ENCODE data around the gene ALG14.

The ALG14 gene

DNA sequence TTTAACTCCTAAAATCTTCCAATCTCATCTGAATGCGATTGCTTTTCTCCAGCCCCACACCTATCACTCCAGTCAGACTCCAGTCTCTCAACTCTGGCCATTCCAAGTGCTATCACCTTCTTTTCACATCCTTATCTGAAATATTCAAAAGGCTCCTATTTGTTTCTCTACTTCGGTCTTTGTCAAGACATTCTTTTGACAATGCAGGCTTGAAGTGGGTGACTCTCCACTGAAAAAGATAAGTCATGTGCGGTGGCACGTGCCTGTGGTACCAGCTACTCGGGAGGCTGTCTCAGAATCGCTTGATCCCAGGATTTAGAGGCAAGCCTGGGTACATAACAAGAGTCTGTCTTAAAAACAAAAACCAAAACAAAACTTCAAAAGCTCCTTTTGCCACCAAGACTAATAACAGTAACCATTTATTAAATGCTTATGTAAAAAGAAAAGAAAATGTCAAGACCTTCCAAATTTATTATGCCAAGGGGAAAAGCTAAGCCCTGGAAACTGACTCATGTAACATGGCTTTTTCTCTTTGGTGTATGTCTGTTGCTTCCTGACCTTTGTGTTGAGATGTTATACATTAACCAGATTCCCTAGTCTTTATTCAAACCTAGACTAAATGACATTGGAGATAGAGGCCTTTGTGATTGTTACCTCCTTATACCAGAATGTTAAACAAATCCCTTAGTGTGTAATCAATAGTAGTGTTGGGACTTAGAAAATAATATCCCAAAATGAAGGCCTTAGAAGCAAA is 3.6 kb downstream of the ALG14 start:
- no peak for DNase-seq (ENCODE audit: extremely low spot score)
- ChIA-PET CTCF (no interaction called here), POLR2A (no interaction called here)
- no peak for TF ChIP-seq NFRKB (IDR thresholded peaks at IDR 0.05)
- no peak for TF ChIP-seq BHLHE40 (IDR thresholded peaks at IDR 0.05; ENCODE audit: borderline replicate concordance)
- TF ChIP-seq FOXM1 (IDR thresholded peaks at IDR 0.05; ENCODE audit: borderline replicate concordance) = no peak
- TF ChIP-seq SP1 (IDR thresholded peaks at IDR 0.05) = no peak
- no peak for TF ChIP-seq ARNT (IDR thresholded peaks at IDR 0.05)
- TF ChIP-seq CTBP1 (IDR thresholded peaks at IDR 0.05; ENCODE audit: borderline replicate concordance) = no peak
- no peak for TF ChIP-seq FOXK2 (IDR thresholded peaks at IDR 0.05)
- no peak for TF ChIP-seq ELF4 (IDR thresholded peaks at IDR 0.05)
- TF ChIP-seq FOXA1 (IDR thresholded peaks at IDR 0.05) = no peak
- no peak for TF ChIP-seq TARDBP (IDR thresholded peaks at IDR 0.05)
- TF ChIP-seq SUZ12 (IDR thresholded peaks at IDR 0.05) = no peak

DNA sequence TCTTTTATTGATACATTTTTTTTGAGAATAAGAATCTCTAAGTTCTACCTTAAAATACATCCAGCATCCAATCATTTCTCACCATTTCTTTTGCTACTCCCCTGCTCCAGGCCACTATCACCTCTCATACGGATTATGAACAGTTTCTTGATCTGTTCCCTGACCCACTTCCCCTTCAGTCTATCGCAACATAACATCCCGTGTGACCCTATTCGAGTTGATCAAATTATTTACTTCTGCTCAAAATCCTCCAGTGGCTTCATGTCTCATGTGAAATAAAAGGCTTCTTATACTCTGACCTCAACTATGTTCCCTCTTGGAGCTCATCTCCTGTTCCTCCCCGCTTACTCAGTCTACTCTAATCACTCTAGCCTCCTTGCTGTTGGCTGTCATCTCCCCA is 5.2 kb downstream of the ALG14 start:
- CTCF ChIA-PET = no interaction called here
- TF ChIP-seq, protein P1, sequence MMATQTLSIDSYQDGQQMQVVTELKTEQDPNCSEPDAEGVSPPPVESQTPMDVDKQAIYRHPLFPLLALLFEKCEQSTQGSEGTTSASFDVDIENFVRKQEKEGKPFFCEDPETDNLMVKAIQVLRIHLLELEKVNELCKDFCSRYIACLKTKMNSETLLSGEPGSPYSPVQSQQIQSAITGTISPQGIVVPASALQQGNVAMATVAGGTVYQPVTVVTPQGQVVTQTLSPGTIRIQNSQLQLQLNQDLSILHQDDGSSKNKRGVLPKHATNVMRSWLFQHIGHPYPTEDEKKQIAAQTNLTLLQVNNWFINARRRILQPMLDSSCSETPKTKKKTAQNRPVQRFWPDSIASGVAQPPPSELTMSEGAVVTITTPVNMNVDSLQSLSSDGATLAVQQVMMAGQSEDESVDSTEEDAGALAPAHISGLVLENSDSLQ (IDR thresholded peaks at IDR 0.05) = no peak
- no peak for TF ChIP-seq LEF1 (IDR thresholded peaks at IDR 0.05; ENCODE audit: borderline replicate concordance)
- no peak for TF ChIP-seq BHLHE40 (IDR thresholded peaks at IDR 0.05; ENCODE audit: borderline replicate concordance)
- no peak for TF ChIP-seq FOXA1 (IDR thresholded peaks at IDR 0.05)
- TF ChIP-seq L3MBTL2 (conservative IDR thresholded peaks at IDR 0.05) = no peak
- no peak for TF ChIP-seq SP1 (IDR thresholded peaks at IDR 0.05)
- TF ChIP-seq HDGF (IDR thresholded peaks at IDR 0.05; ENCODE audit: borderline replicate concordance) = no peak
- no peak for TF ChIP-seq SUZ12 (IDR thresholded peaks at IDR 0.05)
- no peak for TF ChIP-seq FOXM1 (IDR thresholded peaks at IDR 0.05; ENCODE audit: borderline replicate concordance)
- no peak for TF ChIP-seq FOXK2 (IDR thresholded peaks at IDR 0.05)
- no peak for TF ChIP-seq NFRKB (IDR thresholded peaks at IDR 0.05)
- TF ChIP-seq ARNT (IDR thresholded peaks at IDR 0.05) = no peak
- TF ChIP-seq ELF4 (IDR thresholded peaks at IDR 0.05) = no peak
- no peak for TF ChIP-seq ZNF384 (IDR thresholded peaks at IDR 0.05)
- TF ChIP-seq CTBP1 (IDR thresholded peaks at IDR 0.05; ENCODE audit: borderline replicate concordance) = no peak
- TF ChIP-seq TARDBP (IDR thresholded peaks at IDR 0.05) = no peak
- POLR2A ChIA-PET = no interaction called here
- no peak for DNase-seq (ENCODE audit: extremely low spot score)

DNA sequence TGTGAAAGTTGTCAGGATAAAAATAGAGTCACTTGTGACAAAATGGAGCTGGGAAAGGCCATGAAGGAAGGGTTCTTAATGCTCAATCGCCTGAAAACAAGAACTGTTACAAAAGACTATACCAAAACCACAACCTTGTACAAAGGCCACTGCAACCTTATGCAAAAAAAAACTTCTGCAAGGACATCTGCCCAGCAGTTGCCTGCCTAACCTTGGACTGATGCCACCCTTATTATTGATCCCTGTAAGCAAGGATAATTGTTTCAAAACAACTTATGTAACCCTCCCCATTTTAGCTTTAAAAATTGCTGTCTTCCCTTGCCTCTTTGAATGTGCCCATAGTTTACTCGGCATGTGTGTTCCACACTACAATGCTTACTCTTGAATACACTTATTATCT is 5.7 kb downstream of the ALG14 start:
- TF ChIP-seq FOXA1 (IDR thresholded peaks at IDR 0.05) (no peak), ELF4 (IDR thresholded peaks at IDR 0.05) (no peak), ZNF384 (IDR thresholded peaks at IDR 0.05) (no peak), FOXK2 (IDR thresholded peaks at IDR 0.05) (no peak), NFRKB (IDR thresholded peaks at IDR 0.05) (no peak), SP1 (IDR thresholded peaks at IDR 0.05) (no peak), LEF1 (IDR thresholded peaks at IDR 0.05; ENCODE audit: borderline replicate concordance) (no peak), ARNT (IDR thresholded peaks at IDR 0.05) (no peak), SUZ12 (IDR thresholded peaks at IDR 0.05) (no peak), FOXM1 (IDR thresholded peaks at IDR 0.05; ENCODE audit: borderline replicate concordance) (no peak), BHLHE40 (IDR thresholded peaks at IDR 0.05; ENCODE audit: borderline replicate concordance) (no peak), TARDBP (IDR thresholded peaks at IDR 0.05) (no peak), HDGF (IDR thresholded peaks at IDR 0.05; ENCODE audit: borderline replicate concordance) (no peak), L3MBTL2 (conservative IDR thresholded peaks at IDR 0.05) (no peak), CTBP1 (IDR thresholded peaks at IDR 0.05; ENCODE audit: borderline replicate concordance) (no peak)
- TF ChIP-seq, protein P1 (IDR thresholded peaks at IDR 0.05) = no peak
- CTCF ChIA-PET = interaction anchor here (0.5 to 1.1 kb wide), 2 partner anchors 15 to 16 kb away, joined by 3 read pairs; no protein-coding TSS in a partner anchor
- POLR2A ChIA-PET = no interaction called here
- no peak for DNase-seq (ENCODE audit: extremely low spot score)

DNA sequence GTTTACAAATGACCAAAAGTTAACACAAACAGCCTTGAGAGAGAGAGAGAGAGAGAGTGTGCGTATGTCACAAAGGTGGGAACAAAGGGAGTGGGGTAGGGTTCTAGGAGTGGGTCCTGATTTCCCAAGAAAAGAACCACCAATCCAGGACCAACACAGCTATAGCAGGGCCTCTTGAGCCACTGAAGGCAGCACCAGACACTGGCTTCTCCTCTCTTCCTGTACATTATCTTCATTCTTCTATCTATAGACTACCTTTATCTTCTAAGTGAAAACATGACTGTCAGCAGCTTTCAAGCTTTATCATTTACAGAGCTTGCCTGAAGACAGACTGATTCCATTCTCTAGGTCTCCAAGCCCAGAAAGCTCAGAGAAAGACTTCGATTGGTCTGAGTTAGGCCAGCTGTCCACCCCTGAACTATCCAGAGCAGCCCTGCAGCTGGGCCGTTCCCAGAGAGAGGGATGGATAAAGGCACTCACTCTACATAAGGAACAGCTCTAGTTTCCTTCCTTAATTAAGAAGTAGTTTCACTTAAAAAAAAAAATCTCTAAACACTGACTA is 11.2 kb downstream of the ALG14 start:
- TF ChIP-seq FOXA1 (IDR thresholded peaks at IDR 0.05) (no peak), TARDBP (IDR thresholded peaks at IDR 0.05) (no peak), L3MBTL2 (conservative IDR thresholded peaks at IDR 0.05) (no peak), SUZ12 (IDR thresholded peaks at IDR 0.05) (no peak), ELF4 (IDR thresholded peaks at IDR 0.05) (no peak), HDGF (IDR thresholded peaks at IDR 0.05; ENCODE audit: borderline replicate concordance) (no peak), LEF1 (IDR thresholded peaks at IDR 0.05; ENCODE audit: borderline replicate concordance) (no peak), NFRKB (IDR thresholded peaks at IDR 0.05) (no peak), ARNT (IDR thresholded peaks at IDR 0.05) (no peak), ZNF384 (IDR thresholded peaks at IDR 0.05) (no peak), SP1 (IDR thresholded peaks at IDR 0.05) (no peak), BHLHE40 (IDR thresholded peaks at IDR 0.05; ENCODE audit: borderline replicate concordance) (no peak), FOXK2 (IDR thresholded peaks at IDR 0.05) (no peak), CTBP1 (IDR thresholded peaks at IDR 0.05; ENCODE audit: borderline replicate concordance) (no peak)
- CTCF ChIA-PET = interaction anchor here (1.1 kb wide), 1 partner anchor 54 kb away, joined by 3 read pairs; no protein-coding TSS in a partner anchor
- no peak for DNase-seq (ENCODE audit: extremely low spot score)
- POLR2A ChIA-PET = no interaction called here

DNA sequence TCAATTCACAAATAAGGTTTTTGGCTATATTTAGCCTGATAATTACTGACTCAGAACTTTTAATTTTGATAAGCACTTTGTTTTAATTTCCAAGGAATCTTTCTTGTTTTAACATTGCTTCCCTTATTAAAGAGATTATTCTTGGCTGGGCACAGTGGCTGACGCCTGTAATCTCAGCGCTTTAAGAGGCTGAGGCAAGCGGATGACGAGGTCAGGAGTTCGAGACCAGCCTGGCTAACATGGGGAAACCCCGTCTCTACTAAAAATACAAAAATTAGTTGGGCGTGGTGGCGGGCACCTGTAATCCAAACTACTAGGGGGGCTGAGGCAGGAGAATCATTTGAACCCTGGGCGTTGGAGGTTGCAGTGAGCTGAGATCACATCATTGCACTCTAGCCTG is 13.8 kb downstream of the ALG14 start:
- ChIA-PET POLR2A (interaction anchor here (1.7 kb wide), 1 partner anchor 175 kb away, joined by 4 read pairs; the partner anchor contains the start of gene RWDD3), CTCF (no interaction called here)
- DNase-seq (ENCODE audit: extremely low spot score) = no peak
- TF ChIP-seq TARDBP (IDR thresholded peaks at IDR 0.05) = no peak
- no peak for TF ChIP-seq BHLHE40 (IDR thresholded peaks at IDR 0.05; ENCODE audit: borderline replicate concordance)
- TF ChIP-seq ARNT (IDR thresholded peaks at IDR 0.05) = no peak
- TF ChIP-seq, protein P1 (IDR thresholded peaks at IDR 0.05) = no peak
- TF ChIP-seq L3MBTL2 (conservative IDR thresholded peaks at IDR 0.05) = no peak
- TF ChIP-seq FOXK2 (IDR thresholded peaks at IDR 0.05) = no peak
- no peak for TF ChIP-seq FOXM1 (IDR thresholded peaks at IDR 0.05; ENCODE audit: borderline replicate concordance)
- TF ChIP-seq LEF1 (IDR thresholded peaks at IDR 0.05; ENCODE audit: borderline replicate concordance) = no peak
- no peak for TF ChIP-seq HDGF (IDR thresholded peaks at IDR 0.05; ENCODE audit: borderline replicate concordance)
- no peak for TF ChIP-seq SP1 (IDR thresholded peaks at IDR 0.05)
- no peak for TF ChIP-seq SUZ12 (IDR thresholded peaks at IDR 0.05)
- TF ChIP-seq CTBP1 (IDR thresholded peaks at IDR 0.05; ENCODE audit: borderline replicate concordance) = no peak
- no peak for TF ChIP-seq NFRKB (IDR thresholded peaks at IDR 0.05)
- TF ChIP-seq FOXA1 (IDR thresholded peaks at IDR 0.05) = no peak
